GM10266 (cell line): ENCODE data around the gene NFKBIZ.
"Not testable (repeated sequence)": the region's sequence is repeated elsewhere in the genome, so short reads cannot be mapped to it uniquely, and the experiment has no call there.

ENCODE experiments used
- DNase-seq: peaks from one replicate; pipeline ENCODE4 v3.0.0; 2012; ENCODE audit errors: extremely low spot score
- TF ChIP-seq, protein P1 (sequence below): IDR thresholded peaks from 2 replicates; pipeline ENCODE4 v1.5.1; 2012; ENCODE audit warnings: mild to moderate bottlenecking, low read depth; ENCODE audit not compliant: control insufficient read depth, insufficient read depth; ENCODE audit errors: missing control alignments

The NFKBIZ gene

DNA sequence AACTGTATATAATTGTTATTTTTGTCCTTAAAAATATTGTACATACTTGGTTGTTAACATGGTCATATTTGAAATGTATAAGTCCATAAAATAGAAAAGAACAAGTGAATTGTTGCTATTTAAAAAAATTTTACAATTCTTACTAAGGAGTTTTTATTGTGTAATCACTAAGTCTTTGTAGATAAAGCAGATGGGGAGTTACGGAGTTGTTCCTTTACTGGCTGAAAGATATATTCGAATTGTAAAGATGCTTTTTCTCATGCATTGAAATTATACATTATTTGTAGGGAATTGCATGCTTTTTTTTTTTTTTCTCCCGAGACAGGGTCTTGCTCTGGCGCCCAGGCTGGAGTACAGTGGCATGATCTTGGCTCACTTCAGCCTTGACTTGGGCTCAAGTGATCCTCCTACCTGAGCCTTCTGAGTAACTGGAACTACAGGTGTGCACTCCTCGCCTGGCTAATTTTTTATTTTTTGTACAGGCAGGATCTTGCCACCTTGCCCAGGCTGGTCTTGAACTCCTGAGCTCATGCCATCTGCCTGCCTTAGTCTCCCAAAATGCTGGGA is 10.7 kb downstream of the NFKBIZ start:
- DNase-seq = no peak
- TF ChIP-seq, protein P1, sequence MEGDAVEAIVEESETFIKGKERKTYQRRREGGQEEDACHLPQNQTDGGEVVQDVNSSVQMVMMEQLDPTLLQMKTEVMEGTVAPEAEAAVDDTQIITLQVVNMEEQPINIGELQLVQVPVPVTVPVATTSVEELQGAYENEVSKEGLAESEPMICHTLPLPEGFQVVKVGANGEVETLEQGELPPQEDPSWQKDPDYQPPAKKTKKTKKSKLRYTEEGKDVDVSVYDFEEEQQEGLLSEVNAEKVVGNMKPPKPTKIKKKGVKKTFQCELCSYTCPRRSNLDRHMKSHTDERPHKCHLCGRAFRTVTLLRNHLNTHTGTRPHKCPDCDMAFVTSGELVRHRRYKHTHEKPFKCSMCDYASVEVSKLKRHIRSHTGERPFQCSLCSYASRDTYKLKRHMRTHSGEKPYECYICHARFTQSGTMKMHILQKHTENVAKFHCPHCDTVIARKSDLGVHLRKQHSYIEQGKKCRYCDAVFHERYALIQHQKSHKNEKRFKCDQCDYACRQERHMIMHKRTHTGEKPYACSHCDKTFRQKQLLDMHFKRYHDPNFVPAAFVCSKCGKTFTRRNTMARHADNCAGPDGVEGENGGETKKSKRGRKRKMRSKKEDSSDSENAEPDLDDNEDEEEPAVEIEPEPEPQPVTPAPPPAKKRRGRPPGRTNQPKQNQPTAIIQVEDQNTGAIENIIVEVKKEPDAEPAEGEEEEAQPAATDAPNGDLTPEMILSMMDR = no peak

DNA sequence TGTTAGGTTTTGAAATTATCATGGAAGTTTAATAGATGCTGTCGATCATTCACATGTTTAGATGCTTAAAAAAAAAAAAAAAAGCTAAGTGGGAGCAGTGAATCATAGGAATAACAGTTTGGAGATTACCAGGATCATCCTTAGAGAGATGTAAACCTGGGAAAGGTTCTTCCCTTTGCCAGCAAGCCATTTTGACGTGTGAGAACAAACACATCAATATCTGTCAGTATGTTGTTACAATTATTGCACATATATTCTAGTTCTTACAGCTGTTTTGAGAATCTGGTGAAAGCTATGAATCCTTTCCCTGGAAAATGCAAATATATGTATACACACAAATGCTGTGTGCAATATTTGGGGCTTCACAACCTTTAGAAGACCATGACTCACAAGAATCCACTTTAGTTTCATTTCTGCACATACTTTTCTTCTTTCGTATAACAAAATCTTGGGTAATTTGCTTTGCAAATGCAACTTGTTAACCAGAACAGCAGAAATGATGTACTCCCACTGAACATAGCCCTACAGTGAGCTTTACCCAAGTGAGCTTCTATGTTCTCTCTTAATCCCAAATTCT is 12.0 kb downstream of the NFKBIZ start:
- peak; percentile 33 for DNase-seq
- TF ChIP-seq, protein P1 = no peak

DNA sequence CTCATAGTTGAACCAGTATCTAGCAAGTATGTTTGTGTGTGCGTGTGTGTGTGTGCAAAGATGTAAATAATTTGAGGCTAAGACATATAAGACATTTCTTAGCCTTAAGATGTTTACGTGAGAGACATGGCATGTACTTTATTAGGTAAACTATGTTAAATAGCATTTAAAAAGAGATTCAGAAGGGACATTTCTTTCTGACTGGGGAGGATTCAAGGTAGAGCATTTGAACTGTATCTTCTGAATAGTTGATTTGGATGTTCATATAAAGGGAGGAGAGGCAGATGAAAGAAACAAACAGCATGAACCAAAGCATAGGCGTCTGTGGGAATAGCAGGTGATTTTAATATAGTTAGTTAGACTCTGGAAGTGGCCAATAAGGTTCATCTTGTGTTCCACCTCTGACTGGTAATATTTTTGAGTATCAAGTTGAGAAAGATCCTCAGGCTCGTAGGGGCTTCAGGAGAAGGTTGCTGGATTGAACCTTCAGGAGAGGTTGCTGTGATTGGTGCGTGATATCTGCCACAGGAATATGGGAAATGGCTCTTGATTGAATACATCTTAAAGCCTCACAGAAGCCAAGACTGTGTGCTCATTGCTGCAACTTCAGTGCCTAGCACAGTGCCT is 12.6 kb downstream of the NFKBIZ start:
- TF ChIP-seq, protein P1 = no peak
- DNase-seq = no peak

DNA sequence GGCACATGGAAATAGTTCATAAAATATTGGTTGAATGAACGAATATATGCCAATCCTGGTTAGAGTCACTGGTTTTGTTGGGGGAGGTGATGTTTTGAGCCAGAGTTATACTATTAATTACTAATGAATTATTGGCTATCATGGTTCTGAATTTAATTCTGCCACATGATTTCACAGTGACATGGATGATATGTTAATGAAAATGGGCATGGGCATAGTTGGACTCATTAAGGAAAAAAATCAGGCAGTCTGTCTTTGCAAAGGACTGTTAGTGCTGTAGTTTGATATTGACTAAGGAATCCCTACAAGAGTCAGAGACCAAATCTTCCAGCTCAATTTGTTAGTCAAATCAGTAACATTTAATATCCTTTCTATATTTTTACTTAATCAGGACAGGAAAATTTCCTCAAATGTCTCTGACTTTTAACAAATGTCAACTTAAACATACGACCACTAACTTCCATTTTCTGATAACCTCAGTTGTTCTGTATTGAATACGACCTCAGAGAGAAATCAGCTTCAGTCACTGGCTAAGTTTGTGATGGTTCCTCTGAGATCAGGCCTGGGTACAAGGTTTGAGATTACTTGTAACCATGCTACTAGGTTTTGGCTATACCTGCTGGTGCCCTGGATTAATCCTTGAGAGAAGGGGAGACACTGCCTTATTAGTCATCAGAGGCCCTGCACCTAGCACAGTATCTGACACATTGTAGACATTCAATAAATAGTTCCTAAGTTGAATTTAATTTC is 13.3 kb downstream of the NFKBIZ start:
- DNase-seq = no peak
- TF ChIP-seq, protein P1 = no peak

DNA sequence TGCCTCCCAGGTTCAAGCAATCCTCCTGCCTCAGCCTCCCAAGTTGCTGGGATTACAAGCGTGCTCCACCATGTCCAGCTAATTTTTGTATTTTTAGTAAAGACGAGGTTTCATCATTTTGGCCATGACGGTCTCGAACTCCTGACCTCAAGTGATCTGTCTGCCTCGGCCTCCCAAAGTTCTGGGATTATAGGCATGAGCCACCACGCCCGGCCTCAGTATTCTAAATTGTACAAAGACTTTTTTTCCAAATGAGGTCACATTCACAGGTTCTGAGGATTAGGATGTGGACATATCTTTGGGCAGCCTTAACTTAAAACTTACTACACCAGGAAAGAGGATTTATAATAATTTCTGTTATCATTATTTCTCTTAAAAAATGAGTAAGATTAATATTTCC is 15.6 kb downstream of the NFKBIZ start:
- not testable (repeated sequence) for DNase-seq

DNA sequence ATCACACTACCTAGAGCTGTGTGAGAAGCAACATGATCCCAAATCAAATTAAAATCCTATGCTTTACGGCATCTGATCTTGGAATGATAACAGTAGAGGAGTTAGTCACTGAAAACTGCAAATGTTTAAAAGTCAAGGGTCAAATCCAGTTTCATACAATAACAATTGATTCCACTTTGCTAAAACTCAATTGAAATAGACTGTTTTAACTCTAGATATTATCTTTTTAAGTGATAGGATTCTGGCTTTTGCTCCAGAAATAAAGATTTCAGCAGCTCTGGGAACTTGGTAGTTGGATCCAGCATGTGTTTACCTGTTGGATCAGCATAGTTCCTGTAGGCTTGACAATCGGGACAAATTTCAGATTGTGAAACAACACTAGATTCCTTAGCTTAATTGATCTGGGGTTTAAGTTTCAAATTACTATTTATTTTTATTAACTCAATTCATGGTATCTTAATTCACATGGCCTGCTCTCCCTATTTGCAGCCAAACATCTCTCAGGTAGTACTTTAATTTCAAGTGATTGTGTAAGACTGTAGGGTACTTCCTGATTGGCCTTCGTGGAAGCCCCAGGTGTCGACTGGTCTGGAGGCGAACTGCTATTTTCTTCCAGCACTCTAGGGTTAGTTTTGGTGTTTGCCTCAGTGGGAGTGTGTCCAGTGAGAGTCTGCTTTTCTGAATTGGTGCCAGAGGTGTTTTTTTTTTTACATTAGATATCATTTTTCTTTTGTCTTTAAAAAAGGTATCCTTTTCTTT is 16.6 kb downstream of the NFKBIZ start:
- DNase-seq = no peak
- TF ChIP-seq, protein P1 = no peak

DNA sequence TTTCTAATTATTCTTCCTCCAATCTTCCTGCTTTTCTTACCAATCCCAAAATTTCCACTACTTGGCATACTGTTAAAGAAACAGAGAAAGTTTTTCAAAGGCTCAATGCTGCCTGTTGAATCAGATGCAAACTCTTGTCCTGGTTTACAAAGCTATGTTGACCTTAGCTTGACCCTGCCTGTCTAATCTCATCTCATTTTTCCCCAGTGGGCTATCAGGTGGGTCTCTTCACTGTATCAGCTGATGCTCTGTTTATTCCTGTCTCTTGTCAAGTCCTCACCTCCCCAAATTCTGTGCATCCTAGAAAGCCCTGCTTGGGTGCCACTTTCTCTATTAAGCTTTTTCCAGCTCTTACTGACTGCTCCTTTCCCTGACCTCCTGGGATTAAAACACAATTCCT is 18.2 kb downstream of the NFKBIZ start:
- TF ChIP-seq, protein P1 = no peak
- DNase-seq = no peak
